OCI-LY7 (cell line): ENCODE results near the gene UVRAG.

Source experiments
- CTCF ChIP-seq: fragments of 200-600 bp; sonication (generic); conservative IDR thresholded peaks from 2 replicates; pipeline ENCODE4 v1.5.1; 2014; ENCODE audit warnings: mild to moderate bottlenecking, antibody characterized with exemption, low read length, moderate library complexity, mixed read lengths
- EZH2phosphoT487 ChIP-seq: fragments of 200-600 bp; sonication (generic); IDR thresholded peaks from 2 replicates; pipeline ENCODE4 v1.6.1; 2018; ENCODE audit warnings: low read depth, borderline replicate concordance, mild to moderate bottlenecking, mixed run types, antibody characterized with exemption, low read length, moderate library complexity, mixed read lengths

GRCh38 chr11:76064192-76064591, 249.2 kb downstream of the UVRAG start:
- no peak for TF ChIP-seq EZH2phosphoT487
- TF ChIP-seq CTCF, result no peak
